ENCODE results near the gene TBX2. TPM values are rescaled to one million over a fixed set of nuclear protein-coding genes. Genes with fewer than 3 reads are reported as not detected.
A peak's percentile ranks its signal among the peaks of the same experiment; 100 is the strongest.

Gene TBX2
- total and polyA plus RNA-seq, 2 of the 13 experiments (the other 11 are each of a cell fraction or from before 2014, with no cell fraction given) = 2.8 to 15.3 TPM

DNA sequence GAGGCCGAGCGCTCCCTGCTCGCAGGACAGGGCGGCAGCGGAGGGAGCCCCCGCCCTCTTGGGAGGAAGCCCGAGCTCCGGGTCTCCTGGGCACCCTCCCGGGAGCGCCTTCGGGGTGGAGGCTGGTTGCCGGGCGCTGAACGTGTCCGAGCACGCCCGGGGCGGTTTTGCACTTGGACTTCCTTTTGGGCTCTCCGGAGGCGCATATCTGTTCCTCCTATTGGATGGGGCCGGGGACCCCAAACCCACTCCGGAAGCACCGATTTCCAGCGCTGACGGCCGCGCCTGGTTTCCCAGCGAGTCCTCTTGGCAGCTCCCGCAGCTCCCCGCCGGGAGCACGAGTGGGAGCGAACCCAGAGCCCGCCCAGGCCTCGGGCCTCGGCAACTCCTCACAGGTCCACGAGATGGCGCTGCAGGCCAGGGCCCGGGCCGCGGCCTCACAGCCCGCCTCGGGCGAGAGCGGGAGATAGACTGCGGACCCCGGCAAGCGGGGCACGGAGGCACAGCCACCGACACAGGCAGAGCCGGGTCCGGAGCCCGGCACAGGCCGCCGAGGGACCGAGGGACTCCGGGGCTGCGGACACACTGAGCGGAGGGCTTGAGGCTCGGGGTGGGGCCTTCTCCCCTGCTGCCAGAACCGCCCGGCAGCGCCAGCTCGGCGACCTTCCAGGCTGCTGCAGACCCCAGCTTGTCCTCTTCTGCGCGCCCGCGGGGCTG is 12.7 kb downstream of the TBX2 start (continued):
- TF ChIP-seq SRSF9 (IDR thresholded peaks at IDR 0.05; ENCODE audit: borderline replicate concordance, insufficient read depth, low read depth, low read length, poor library complexity, severe bottlenecking) (no peak), ZNF431 (CRISPR knock-in tag; IDR thresholded peaks at IDR 0.05; ENCODE audit: borderline replicate concordance, low read depth) (0 out of 2 replicates have a peak, but pooled peaks have one; percentile 17), MTF1 (CRISPR knock-in tag; IDR thresholded peaks at IDR 0.05) (no peak; the same call in 1 of the 2 replicates), ZFP1 (CRISPR knock-in tag; IDR thresholded peaks at IDR 0.05) (0 out of 2 replicates have a peak, but pooled peaks have one; percentile 61), RNF2 (conservative IDR thresholded peaks at IDR 0.05; ENCODE audit: low read depth) (peak; percentile 89), MIER3 (CRISPR knock-in tag; IDR thresholded peaks at IDR 0.05; ENCODE audit: borderline replicate concordance) (peak; percentile 53; the same call in 1 of the 2 replicates), TEAD3 (CRISPR knock-in tag; optimal IDR thresholded peaks at IDR 0.05; ENCODE audit: borderline replicate concordance) (peak; percentile 73), KAT8 (CRISPR knock-in tag; IDR thresholded peaks at IDR 0.05) (peak; percentile 78), KLF6 (CRISPR knock-in tag; IDR thresholded peaks at IDR 0.05) (0 out of 2 replicates have a peak, but pooled peaks have one; percentile 68), ONECUT2 (CRISPR knock-in tag; IDR thresholded peaks at IDR 0.05) (no peak), PRMT3 (CRISPR knock-in tag; IDR thresholded peaks at IDR 0.05; ENCODE audit: borderline replicate concordance, low read depth) (peak; percentile 35; the same call in 1 of the 2 replicates), ZNF510 (CRISPR knock-in tag; IDR thresholded peaks at IDR 0.05; ENCODE audit: low read depth) (peak; percentile 99), ZNF138 (CRISPR knock-in tag; IDR thresholded peaks at IDR 0.05; ENCODE audit: low read depth) (0 out of 2 replicates have a peak, but pooled peaks have one; percentile 87), PRPF4 (IDR thresholded peaks at IDR 0.05; ENCODE audit: low read depth, low read length, poor library complexity, severe bottlenecking) (peak; percentile 19)
- TF ChIP-seq, protein P1, sequence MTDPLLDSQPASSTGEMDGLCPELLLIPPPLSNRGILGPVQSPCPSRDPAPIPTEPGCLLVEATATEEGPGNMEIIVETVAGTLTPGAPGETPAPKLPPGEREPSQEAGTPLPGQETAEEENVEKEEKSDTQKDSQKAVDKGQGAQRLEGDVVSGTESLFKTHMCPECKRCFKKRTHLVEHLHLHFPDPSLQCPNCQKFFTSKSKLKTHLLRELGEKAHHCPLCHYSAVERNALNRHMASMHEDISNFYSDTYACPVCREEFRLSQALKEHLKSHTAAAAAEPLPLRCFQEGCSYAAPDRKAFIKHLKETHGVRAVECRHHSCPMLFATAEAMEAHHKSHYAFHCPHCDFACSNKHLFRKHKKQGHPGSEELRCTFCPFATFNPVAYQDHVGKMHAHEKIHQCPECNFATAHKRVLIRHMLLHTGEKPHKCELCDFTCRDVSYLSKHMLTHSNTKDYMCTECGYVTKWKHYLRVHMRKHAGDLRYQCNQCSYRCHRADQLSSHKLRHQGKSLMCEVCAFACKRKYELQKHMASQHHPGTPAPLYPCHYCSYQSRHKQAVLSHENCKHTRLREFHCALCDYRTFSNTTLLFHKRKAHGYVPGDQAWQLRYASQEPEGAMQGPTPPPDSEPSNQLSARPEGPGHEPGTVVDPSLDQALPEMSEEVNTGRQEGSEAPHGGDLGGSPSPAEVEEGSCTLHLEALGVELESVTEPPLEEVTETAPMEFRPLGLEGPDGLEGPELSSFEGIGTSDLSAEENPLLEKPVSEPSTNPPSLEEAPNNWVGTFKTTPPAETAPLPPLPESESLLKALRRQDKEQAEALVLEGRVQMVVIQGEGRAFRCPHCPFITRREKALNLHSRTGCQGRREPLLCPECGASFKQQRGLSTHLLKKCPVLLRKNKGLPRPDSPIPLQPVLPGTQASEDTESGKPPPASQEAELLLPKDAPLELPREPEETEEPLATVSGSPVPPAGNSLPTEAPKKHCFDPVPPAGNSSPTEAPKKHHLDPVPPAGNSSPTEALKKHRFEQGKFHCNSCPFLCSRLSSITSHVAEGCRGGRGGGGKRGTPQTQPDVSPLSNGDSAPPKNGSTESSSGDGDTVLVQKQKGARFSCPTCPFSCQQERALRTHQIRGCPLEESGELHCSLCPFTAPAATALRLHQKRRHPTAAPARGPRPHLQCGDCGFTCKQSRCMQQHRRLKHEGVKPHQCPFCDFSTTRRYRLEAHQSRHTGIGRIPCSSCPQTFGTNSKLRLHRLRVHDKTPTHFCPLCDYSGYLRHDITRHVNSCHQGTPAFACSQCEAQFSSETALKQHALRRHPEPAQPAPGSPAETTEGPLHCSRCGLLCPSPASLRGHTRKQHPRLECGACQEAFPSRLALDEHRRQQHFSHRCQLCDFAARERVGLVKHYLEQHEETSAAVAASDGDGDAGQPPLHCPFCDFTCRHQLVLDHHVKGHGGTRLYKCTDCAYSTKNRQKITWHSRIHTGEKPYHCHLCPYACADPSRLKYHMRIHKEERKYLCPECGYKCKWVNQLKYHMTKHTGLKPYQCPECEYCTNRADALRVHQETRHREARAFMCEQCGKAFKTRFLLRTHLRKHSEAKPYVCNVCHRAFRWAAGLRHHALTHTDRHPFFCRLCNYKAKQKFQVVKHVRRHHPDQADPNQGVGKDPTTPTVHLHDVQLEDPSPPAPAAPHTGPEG (CRISPR knock-in tag; IDR thresholded peaks at IDR 0.05) = peak; percentile 82
- TF ChIP-seq, protein P2, sequence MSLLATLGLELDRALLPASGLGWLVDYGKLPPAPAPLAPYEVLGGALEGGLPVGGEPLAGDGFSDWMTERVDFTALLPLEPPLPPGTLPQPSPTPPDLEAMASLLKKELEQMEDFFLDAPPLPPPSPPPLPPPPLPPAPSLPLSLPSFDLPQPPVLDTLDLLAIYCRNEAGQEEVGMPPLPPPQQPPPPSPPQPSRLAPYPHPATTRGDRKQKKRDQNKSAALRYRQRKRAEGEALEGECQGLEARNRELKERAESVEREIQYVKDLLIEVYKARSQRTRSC (CRISPR knock-in tag; IDR thresholded peaks at IDR 0.05; ENCODE audit: low read depth) = 0 out of 2 replicates have a peak, but pooled peaks have one; percentile 32
- TF ChIP-seq, protein P3, sequence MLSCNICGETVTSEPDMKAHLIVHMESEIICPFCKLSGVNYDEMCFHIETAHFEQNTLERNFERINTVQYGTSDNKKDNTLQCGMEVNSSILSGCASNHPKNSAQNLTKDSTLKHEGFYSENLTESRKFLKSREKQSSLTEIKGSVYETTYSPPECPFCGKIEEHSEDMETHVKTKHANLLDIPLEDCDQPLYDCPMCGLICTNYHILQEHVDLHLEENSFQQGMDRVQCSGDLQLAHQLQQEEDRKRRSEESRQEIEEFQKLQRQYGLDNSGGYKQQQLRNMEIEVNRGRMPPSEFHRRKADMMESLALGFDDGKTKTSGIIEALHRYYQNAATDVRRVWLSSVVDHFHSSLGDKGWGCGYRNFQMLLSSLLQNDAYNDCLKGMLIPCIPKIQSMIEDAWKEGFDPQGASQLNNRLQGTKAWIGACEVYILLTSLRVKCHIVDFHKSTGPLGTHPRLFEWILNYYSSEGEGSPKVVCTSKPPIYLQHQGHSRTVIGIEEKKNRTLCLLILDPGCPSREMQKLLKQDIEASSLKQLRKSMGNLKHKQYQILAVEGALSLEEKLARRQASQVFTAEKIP (CRISPR knock-in tag; IDR thresholded peaks at IDR 0.05; ENCODE audit: borderline replicate concordance) = no peak
- TF ChIP-seq, protein P4, sequence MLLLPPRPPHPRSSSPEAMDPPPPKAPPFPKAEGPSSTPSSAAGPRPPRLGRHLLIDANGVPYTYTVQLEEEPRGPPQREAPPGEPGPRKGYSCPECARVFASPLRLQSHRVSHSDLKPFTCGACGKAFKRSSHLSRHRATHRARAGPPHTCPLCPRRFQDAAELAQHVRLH (CRISPR knock-in tag; IDR thresholded peaks at IDR 0.05; ENCODE audit: borderline replicate concordance, low read depth) = peak; percentile 94; the same call in 1 of the 2 replicates
